ENCODE data around the gene ZNF384. TPM values are rescaled to one million over a fixed set of nuclear protein-coding genes. Genes with fewer than 3 reads are reported as not detected.

ZNF384 gene
- total RNA-seq, 1 donor from 2014 or later: 38.0 TPM

GRCh38 chr12:6703631-6704030, 14.5 kb upstream of the ZNF384 start:
- Histone ChIP-seq H3F3A (ENCODE audit: low read depth) (peaks cover 37% of the 10 kb centered on the region), H3K79me2 (ENCODE audit: low read depth) (peaks cover 17% of the 10 kb centered on the region), H3K4me2 (peak overlapping the region; percentile 62), H2AFZ (replicated peaks) (no peak overlapping the region), H3K9ac (no peak overlapping the region), H3K36me3 (no peaks in the 10 kb centered on the region), H3K27me3 (peaks cover 17% of the 10 kb centered on the region), H4K20me1 (ENCODE audit: low read depth) (no peaks in the 10 kb centered on the region), H3K9me3 (ENCODE audit: low read depth) (no peaks in the 10 kb centered on the region), H3K4me1 (peaks cover 18% of the 10 kb centered on the region), H3K4me3 (peak overlapping the region; percentile 16), H3K27ac (no peak overlapping the region)
- Mint-ChIP-seq H3K4me3 (peak overlapping the region; percentile 68), H3K9me3 (peaks cover 2% of the 10 kb centered on the region), H3K27ac (no peak overlapping the region), H3K27me3 (ENCODE audit: insufficient read depth, low read depth) (peaks cover 24% of the 10 kb centered on the region), H3K4me1 (peaks cover 27% of the 10 kb centered on the region), H3K36me3 (peaks cover 4% of the 10 kb centered on the region)
- TF ChIP-seq CTCF (IDR thresholded peaks at IDR 0.05): no peak
- TF ChIP-seq EZH2phosphoT487 (IDR thresholded peaks at IDR 0.05): no peak
- no peak for TF ChIP-seq EZH2 (IDR thresholded peaks at IDR 0.05)
- peak; percentile 66 for DNase-seq (ENCODE audit: low spot score)

GRCh38 chr12:6701078-6701768, 12.0 kb upstream of the ZNF384 start:
- Histone ChIP-seq H3K9ac (no peak overlapping the region), H3K4me3 (peak overlapping the region; percentile 96), H4K20me1 (ENCODE audit: low read depth) (no peaks in the 10 kb centered on the region), H3K36me3 (no peaks in the 10 kb centered on the region), H3K27me3 (peaks cover 17% of the 10 kb centered on the region), H3K4me2 (peak overlapping the region; percentile 91), H3K9me3 (ENCODE audit: low read depth) (no peaks in the 10 kb centered on the region), H3F3A (ENCODE audit: low read depth) (peaks cover 49% of the 10 kb centered on the region), H3K27ac (no peak overlapping the region), H3K4me1 (peaks cover 20% of the 10 kb centered on the region), H3K79me2 (ENCODE audit: low read depth) (peaks cover 19% of the 10 kb centered on the region), H2AFZ (replicated peaks) (peak overlapping the region; percentile 75)
- DNase-seq (ENCODE audit: low spot score): no peak
- peaks cover 4% of the 10 kb centered on the region for H3K36me3 Mint-ChIP-seq
- peaks cover 26% of the 10 kb centered on the region for H3K27me3 Mint-ChIP-seq (ENCODE audit: insufficient read depth, low read depth)
- H3K4me3 Mint-ChIP-seq: peak overlapping the region; percentile 93
- peak overlapping the region; percentile 84 for H3K27ac Mint-ChIP-seq
- TF ChIP-seq EZH2phosphoT487 (IDR thresholded peaks at IDR 0.05): no peak
- TF ChIP-seq EZH2 (IDR thresholded peaks at IDR 0.05): no peak
- no peak for TF ChIP-seq CTCF (IDR thresholded peaks at IDR 0.05)
- H3K9me3 Mint-ChIP-seq: peaks cover 2% of the 10 kb centered on the region
- peaks cover 34% of the 10 kb centered on the region for H3K4me1 Mint-ChIP-seq

GRCh38 chr12:6700646-6701051, 11.5 kb upstream of the ZNF384 start, which contains the start of gene PIANP:
Gene PIANP, minus strand, starts transcription at chr12:6700815. Its CDS starts 2,754 bp downstream, at chr12:6698061.
- peaks cover 17% of the 10 kb centered on the region for H3K27me3 ChIP-seq
- peak within 1 kb of the TSS; percentile 93 for H2AFZ ChIP-seq (replicated peaks)
- H3K4me2 ChIP-seq: peak within 1 kb of the TSS; percentile 91
- TF ChIP-seq CTCF (IDR thresholded peaks at IDR 0.05): no peak
- TF ChIP-seq EZH2phosphoT487 (IDR thresholded peaks at IDR 0.05): no peak
- no peak for TF ChIP-seq EZH2 (IDR thresholded peaks at IDR 0.05)
- Mint-ChIP-seq H3K4me3 (peak within 1 kb of the TSS; percentile 93), H3K4me1 (peaks cover 34% of the 10 kb centered on the region), H3K27me3 (ENCODE audit: insufficient read depth, low read depth) (peaks cover 28% of the 10 kb centered on the region), H3K36me3 (peaks cover 7% of the 10 kb centered on the region), H3K9me3 (peaks cover 2% of the 10 kb centered on the region), H3K27ac (peak within 1 kb of the TSS; percentile 91)
- H3K9ac ChIP-seq: peak within 1 kb of the TSS; percentile 50
- no peaks in the 10 kb centered on the region for H4K20me1 ChIP-seq (ENCODE audit: low read depth)
- peaks cover 19% of the 10 kb centered on the region for H3K79me2 ChIP-seq (ENCODE audit: low read depth)
- H3K9me3 ChIP-seq (ENCODE audit: low read depth): no peaks in the 10 kb centered on the region
- no peak within 1 kb of the TSS for H3K27ac ChIP-seq
- H3K36me3 ChIP-seq: no peaks in the 10 kb centered on the region
- peaks cover 20% of the 10 kb centered on the region for H3K4me1 ChIP-seq
- peaks cover 49% of the 10 kb centered on the region for H3F3A ChIP-seq (ENCODE audit: low read depth)
- DNase-seq (ENCODE audit: low spot score): peak; percentile 74
- peak within 1 kb of the TSS; percentile 96 for H3K4me3 ChIP-seq
